Karpas-422 (cell line): ENCODE measurements around the gene GALNT13. TPM values are rescaled to one million over a fixed set of nuclear protein-coding genes. Genes with fewer than 3 reads are reported as not detected.

Source experiments
- DNase-seq: peaks from one replicate; pipeline ENCODE4 v3.0.0-alpha.2; 2015
- H2AFZ ChIP-seq: fragments of 200-600 bp; sonication (generic); 2 replicates; pipeline ENCODE4 v1.6.1; 2014; ENCODE audit warnings: antibody characterized with exemption, low read length, mixed read lengths
- H3K27ac ChIP-seq: fragments of 200-600 bp; sonication (generic); 2 replicates; pipeline ENCODE4 v1.5.1; 2014; ENCODE audit warnings: mild to moderate bottlenecking, low read length, moderate library complexity
- H3K27me3 ChIP-seq: fragments of 200-600 bp; sonication (generic); 2 replicates; pipeline ENCODE4 v1.6.1; 2014; ENCODE audit warnings: low read length, mixed read lengths
- H3K36me3 ChIP-seq: fragments of 200-600 bp; sonication (generic); 2 replicates; pipeline ENCODE4 v1.6.1; 2014; ENCODE audit warnings: low read length, mixed read lengths; ENCODE audit not compliant: insufficient read depth
- H3K4me1 ChIP-seq: fragments of 200-600 bp; sonication (generic); 2 replicates; pipeline ENCODE4 v1.6.1; 2014; ENCODE audit warnings: mild to moderate bottlenecking, low read length, mixed read lengths
- H3K4me2 ChIP-seq: fragments of 200-600 bp; sonication (generic); 2 replicates; pipeline ENCODE4 v1.6.1; 2014; ENCODE audit warnings: low read length, low read depth, mild to moderate bottlenecking; ENCODE audit not compliant: poor library complexity, severe bottlenecking
- H3K4me3 ChIP-seq: fragments of 200-600 bp; sonication (generic); 2 replicates; pipeline ENCODE4 v1.5.1; 2014; ENCODE audit warnings: mild to moderate bottlenecking, antibody characterized with exemption, low read length, mixed read lengths
- H3K79me2 ChIP-seq: fragments of 200-600 bp; sonication (generic); 2 replicates; pipeline ENCODE4 v1.6.1; 2014; ENCODE audit warnings: mild to moderate bottlenecking, low read length, mixed read lengths
- H3K9ac ChIP-seq: fragments of 200-600 bp; sonication (generic); 2 replicates; pipeline ENCODE4 v1.6.0; 2014; ENCODE audit warnings: low read length
- H3K9me2 ChIP-seq: fragments of 200-600 bp; sonication (generic), shearing (Covaris generic); replicated peaks from 2 replicates; pipeline ENCODE4 v1.6.0; 2014; ENCODE audit warnings: mild to moderate bottlenecking, low read length, moderate library complexity; ENCODE audit not compliant: insufficient read depth
- H3K9me3 ChIP-seq: fragments of 300-700, 200-600 bp; sonication (generic); 2 replicates; pipeline ENCODE4 v1.6.1; 2014; ENCODE audit warnings: low read length, mixed read lengths
- H4K20me1 ChIP-seq: fragments of 200-600 bp; sonication (generic); 2 replicates; pipeline ENCODE4 v1.6.1; 2014; ENCODE audit warnings: mild to moderate bottlenecking, antibody characterized with exemption, low read length, low read depth; ENCODE audit not compliant: insufficient read depth
- total RNA-seq: library from RNA; depleted of rRNA; stranded (reverse); fragments of >200 nt; shearing (Covaris generic); gene quantifications from 2 replicates; pipeline ENCODE4 v1.2.3, GENCODE V29; 2014; ENCODE audit warnings: low replicate concordance; rRNA removed

The GALNT13 gene
- not detected in 2 replicates for total RNA-seq

- Histone ChIP-seq H3K27ac (no peak within 1 kb of the TSS), H3K4me1 (no peaks in the 10 kb centered on the region), H3K9me3 (no peaks in the 10 kb centered on the region; the same call in 1 of the 2 replicates), H3K36me3 (no peaks in the 10 kb centered on the region), H4K20me1 (no peaks in the 10 kb centered on the region), H3K9ac (no peak within 1 kb of the TSS), H3K4me3 (no peak within 1 kb of the TSS), H3K9me2 (no peaks in the 10 kb centered on the region), H3K79me2 (no peaks in the 10 kb centered on the region), H2AFZ (no peak within 1 kb of the TSS), H3K27me3 (no peaks in the 10 kb centered on the region), H3K4me2 (no peak within 1 kb of the TSS)
- DNase-seq: no peak
These were observed at the start of gene GALNT13 for GRCh38 chr2:153871231-153872221. Gene GALNT13 (plus strand): TSS chr2:153871922.

GRCh38 chr2:153823880-153824279, 47.8 kb upstream of the GALNT13 start:
- no peaks in the 10 kb centered on the region for H3K36me3 ChIP-seq
- H3K27ac ChIP-seq: no peak overlapping the region
- no peaks in the 10 kb centered on the region for H3K4me1 ChIP-seq
- H3K9ac ChIP-seq: no peak overlapping the region
- H2AFZ ChIP-seq: no peak overlapping the region
- no peaks in the 10 kb centered on the region for H3K79me2 ChIP-seq
- no peaks in the 10 kb centered on the region for H4K20me1 ChIP-seq
- DNase-seq: no peak
- no peaks in the 10 kb centered on the region for H3K9me2 ChIP-seq
- no peak overlapping the region for H3K4me2 ChIP-seq
- no peaks in the 10 kb centered on the region for H3K27me3 ChIP-seq
- no peak overlapping the region for H3K4me3 ChIP-seq
- H3K9me3 ChIP-seq: no peaks in the 10 kb centered on the region

GRCh38 chr2:153828335-153828734, 43.4 kb upstream of the GALNT13 start:
- no peak for DNase-seq
- H3K4me2 ChIP-seq: no peak overlapping the region
- no peaks in the 10 kb centered on the region for H3K9me2 ChIP-seq
- H2AFZ ChIP-seq: no peak overlapping the region
- no peaks in the 10 kb centered on the region for H3K9me3 ChIP-seq
- H3K27me3 ChIP-seq: no peaks in the 10 kb centered on the region
- no peaks in the 10 kb centered on the region for H4K20me1 ChIP-seq
- H3K4me1 ChIP-seq: no peaks in the 10 kb centered on the region
- no peak overlapping the region for H3K27ac ChIP-seq
- no peak overlapping the region for H3K9ac ChIP-seq
- no peaks in the 10 kb centered on the region for H3K36me3 ChIP-seq
- no peaks in the 10 kb centered on the region for H3K79me2 ChIP-seq
- H3K4me3 ChIP-seq: no peak overlapping the region

GRCh38 chr2:153834662-153835061, 37.1 kb upstream of the GALNT13 start:
- Histone ChIP-seq H3K79me2 (no peaks in the 10 kb centered on the region), H4K20me1 (no peaks in the 10 kb centered on the region), H3K9me3 (peaks cover 11% of the 10 kb centered on the region; the same call in 1 of the 2 replicates), H3K27me3 (no peaks in the 10 kb centered on the region), H3K9me2 (no peaks in the 10 kb centered on the region; the same call in 1 of the 2 replicates), H3K9ac (no peak overlapping the region), H3K36me3 (no peaks in the 10 kb centered on the region), H2AFZ (no peak overlapping the region), H3K4me1 (no peaks in the 10 kb centered on the region), H3K4me2 (no peak overlapping the region), H3K27ac (no peak overlapping the region), H3K4me3 (no peak overlapping the region)
- no peak for DNase-seq

- Histone ChIP-seq H2AFZ (no peak overlapping the region), H3K4me2 (no peak overlapping the region), H3K9ac (no peak overlapping the region), H4K20me1 (no peaks in the 10 kb centered on the region), H3K4me3 (no peak overlapping the region), H3K27me3 (no peaks in the 10 kb centered on the region), H3K27ac (no peak overlapping the region), H3K9me3 (no peaks in the 10 kb centered on the region), H3K4me1 (no peaks in the 10 kb centered on the region), H3K79me2 (no peaks in the 10 kb centered on the region), H3K9me2 (no peaks in the 10 kb centered on the region), H3K36me3 (no peaks in the 10 kb centered on the region)
- no peak for DNase-seq
These were observed 13.5 kb upstream of the GALNT13 start for GRCh38 chr2:153858250-153858649.

GRCh38 chr2:153864022-153864421, 7.7 kb upstream of the GALNT13 start:
- H3K79me2 ChIP-seq: no peaks in the 10 kb centered on the region
- no peak overlapping the region for H3K27ac ChIP-seq
- H3K4me3 ChIP-seq: no peak overlapping the region
- no peak overlapping the region for H3K4me2 ChIP-seq
- no peak for DNase-seq
- H3K4me1 ChIP-seq: no peaks in the 10 kb centered on the region
- no peaks in the 10 kb centered on the region for H3K9me2 ChIP-seq
- H3K9me3 ChIP-seq: no peaks in the 10 kb centered on the region; the same call in 1 of the 2 replicates
- no peaks in the 10 kb centered on the region for H3K36me3 ChIP-seq
- no peaks in the 10 kb centered on the region for H4K20me1 ChIP-seq
- H3K27me3 ChIP-seq: no peaks in the 10 kb centered on the region
- H2AFZ ChIP-seq: no peak overlapping the region
- no peak overlapping the region for H3K9ac ChIP-seq

- Histone ChIP-seq H3K36me3 (no peaks in the 10 kb centered on the region), H3K4me2 (no peak overlapping the region), H3K4me1 (no peaks in the 10 kb centered on the region), H3K4me3 (no peak overlapping the region), H2AFZ (no peak overlapping the region), H3K9me3 (no peaks in the 10 kb centered on the region; the same call in 1 of the 2 replicates), H3K27me3 (no peaks in the 10 kb centered on the region), H3K9ac (no peak overlapping the region), H4K20me1 (no peaks in the 10 kb centered on the region), H3K79me2 (no peaks in the 10 kb centered on the region), H3K27ac (no peak overlapping the region), H3K9me2 (no peaks in the 10 kb centered on the region)
- no peak for DNase-seq
These were observed 5.1 kb upstream of the GALNT13 start for GRCh38 chr2:153866595-153866994.

- Histone ChIP-seq H3K9me3 (no peaks in the 10 kb centered on the region; the same call in 1 of the 2 replicates), H3K4me1 (no peaks in the 10 kb centered on the region), H3K4me3 (no peak overlapping the region), H3K4me2 (no peak overlapping the region), H3K27me3 (no peaks in the 10 kb centered on the region), H3K9ac (no peak overlapping the region), H3K36me3 (no peaks in the 10 kb centered on the region), H4K20me1 (no peaks in the 10 kb centered on the region), H2AFZ (no peak overlapping the region), H3K79me2 (no peaks in the 10 kb centered on the region), H3K27ac (no peak overlapping the region), H3K9me2 (no peaks in the 10 kb centered on the region)
- no peak for DNase-seq
These were observed 1.4 kb upstream of the GALNT13 start for GRCh38 chr2:153870308-153870707.
